K562 (cell line): ENCODE measurements around the gene PARK7. TPM values are rescaled to one million over a fixed set of nuclear protein-coding genes. Genes with fewer than 3 reads are reported as not detected.

Experiments used
- BCL6 ChIP-seq: fragments of 250-450 bp; sonication (Bioruptor Pico); IDR thresholded peaks from 2 replicates; pipeline ENCODE4 v1.4.0; 2020
- BHLHE40 ChIP-seq: IDR thresholded peaks from 2 replicates; pipeline ENCODE4 v1.6.1; 2011; ENCODE audit warnings: low read length, improper control_type of control experiment
- CBX5 ChIP-seq: IDR thresholded peaks from 2 replicates; pipeline ENCODE4 v1.6.1; 2014; ENCODE audit warnings: low read depth, borderline replicate concordance
- CHCHD3 ChIP-seq: fragments of 250-450 bp; sonication (Bioruptor Pico); IDR thresholded peaks from 2 replicates; pipeline ENCODE4 v2.1.2; 2022; ENCODE audit warnings: mild to moderate bottlenecking
- CHD2 ChIP-seq: IDR thresholded peaks from 2 replicates; pipeline ENCODE4 v1.6.1; 2011; ENCODE audit warnings: low read depth, low read length
- DIDO1 ChIP-seq: fragments of 450-650 bp; IDR thresholded peaks from 2 replicates; pipeline ENCODE4 v1.6.1; 2016; ENCODE audit warnings: low read depth, missing biosample characterization, missing genetic modification characterization
- GABPB1 ChIP-seq: sonication (generic); formaldehyde crosslinking; IDR thresholded peaks from 2 replicates; pipeline ENCODE4 v1.8.0; 2022; ENCODE audit warnings: mild to moderate bottlenecking, missing genetic modification reagents
- HNRNPH1 ChIP-seq: fragments of 200-400 bp; formaldehyde crosslinking; optimal IDR thresholded peaks from 2 replicates; pipeline ENCODE3; 2017; ENCODE audit warnings: low read depth, mild to moderate bottlenecking, low read length, moderate library complexity
- JUN ChIP-seq, 2 experiments: sonication (generic) in 1 of 2; formaldehyde crosslinking in 1 of 2; IDR thresholded peaks; 2 replicates each; pipeline versions ENCODE4 v1.6.1 to v1.8.0; 2012 to 2022; ENCODE audit warnings: borderline replicate concordance in 2 of 2, mild to moderate bottlenecking in 2 of 2, improper control_type of control experiment in 1 of 2, low read depth in 1 of 2, low read length in 1 of 2, missing genetic modification reagents in 1 of 2
- NCOR1 ChIP-seq: fragments of 450-650 bp; IDR thresholded peaks from 2 replicates; pipeline ENCODE4 v1.6.1; 2016; ENCODE audit warnings: mild to moderate bottlenecking, moderate library complexity
- RNF2 ChIP-seq: sonication (generic); IDR thresholded peaks from 2 replicates; pipeline ENCODE4 v1.6.1; 2016
- ZEB2 ChIP-seq: fragments of 450-650 bp; IDR thresholded peaks from 2 replicates; pipeline ENCODE4 v1.6.1; 2016
- ZNF146 ChIP-seq: IDR thresholded peaks from one replicate; pipeline ENCODE4 v1.6.1; 2018; ENCODE audit warnings: missing compliant biosample characterization; ENCODE audit not compliant: unreplicated experiment
- ZNF75A ChIP-seq: fragments of 450-650 bp; formaldehyde crosslinking; IDR thresholded peaks from 2 replicates; pipeline ENCODE4 v1.4.0; 2020; ENCODE audit warnings: mild to moderate bottlenecking
- ZZZ3 ChIP-seq: fragments of 450-650 bp; IDR thresholded peaks from 2 replicates; pipeline ENCODE4 v1.6.1; 2016; ENCODE audit warnings: antibody characterized with exemption, mild to moderate bottlenecking, moderate library complexity
- polyA plus RNA-seq, 8 experiments: library from polyadenylated mRNA; depleted of rRNA in 4 of 8; stranded (reverse) in 5 of 8; unstranded in 3 of 8; fragments of >200 nt; fragmentation: Nextera tagmentation in 2 of 8; fragmentation: Illumina TruSeq in 1 of 8; extraction: Ambion mirVana in 2 of 8; extraction: Trizol in 1 of 8; gene quantifications; 2 replicates each; pipeline versions ENCODE4 v1.2.1 to v1.2.3, GENCODE V29; 2011 to 2014; ENCODE audit warnings: inconsistent platforms in 1 of 8, missing spikeins in 1 of 8
- total RNA-seq, 7 experiments: library from RNA; depleted of rRNA in 6 of 7; stranded (reverse); fragments of >200 nt in 6 of 7; fragmentation: Illumina TruSeq in 2 of 7; extraction: Trizol in 2 of 7; gene quantifications; 2 replicates each; pipeline versions ENCODE4 v1.2.1 to v1.2.3, GENCODE V29; 2011 to 2021; ENCODE audit warnings: low replicate concordance in 1 of 7
- TF ChIP-seq, protein P1 (sequence below): fragments of 200-800 bp; sonication (Bioruptor generic); IDR thresholded peaks from 2 replicates; pipeline ENCODE4 v1.6.1; 2016; ENCODE audit warnings: missing genetic modification characterization, missing compliant biosample characterization
- TF ChIP-seq, protein P2 (sequence below), 3 experiments: fragments of 200-800 bp in 1 of 3; fragments of 250-450 bp in 1 of 3; fragments of 450-650 bp in 1 of 3; sonication (Bioruptor Pico) in 1 of 3; sonication (Bioruptor generic) in 1 of 3; formaldehyde crosslinking in 1 of 3; IDR thresholded peaks; 2 replicates each; pipeline versions ENCODE4 v1.6.1 to v1.8.0; 2016 to 2022; ENCODE audit warnings: mild to moderate bottlenecking in 2 of 3, missing genetic modification characterization in 2 of 3, missing compliant biosample characterization in 1 of 3, moderate library complexity in 1 of 3
- TF ChIP-seq, protein P3 (sequence below): sonication (generic); formaldehyde crosslinking; IDR thresholded peaks from 2 replicates; pipeline ENCODE4 v1.8.0; 2022; ENCODE audit warnings: mild to moderate bottlenecking, missing genetic modification reagents

PARK7 gene
- total and polyA plus RNA-seq, 9 of the 15 experiments (the other 6 are each of a cell fraction or from before 2014, with no cell fraction given): 374 to 1,298 (median 484) TPM

DNA sequence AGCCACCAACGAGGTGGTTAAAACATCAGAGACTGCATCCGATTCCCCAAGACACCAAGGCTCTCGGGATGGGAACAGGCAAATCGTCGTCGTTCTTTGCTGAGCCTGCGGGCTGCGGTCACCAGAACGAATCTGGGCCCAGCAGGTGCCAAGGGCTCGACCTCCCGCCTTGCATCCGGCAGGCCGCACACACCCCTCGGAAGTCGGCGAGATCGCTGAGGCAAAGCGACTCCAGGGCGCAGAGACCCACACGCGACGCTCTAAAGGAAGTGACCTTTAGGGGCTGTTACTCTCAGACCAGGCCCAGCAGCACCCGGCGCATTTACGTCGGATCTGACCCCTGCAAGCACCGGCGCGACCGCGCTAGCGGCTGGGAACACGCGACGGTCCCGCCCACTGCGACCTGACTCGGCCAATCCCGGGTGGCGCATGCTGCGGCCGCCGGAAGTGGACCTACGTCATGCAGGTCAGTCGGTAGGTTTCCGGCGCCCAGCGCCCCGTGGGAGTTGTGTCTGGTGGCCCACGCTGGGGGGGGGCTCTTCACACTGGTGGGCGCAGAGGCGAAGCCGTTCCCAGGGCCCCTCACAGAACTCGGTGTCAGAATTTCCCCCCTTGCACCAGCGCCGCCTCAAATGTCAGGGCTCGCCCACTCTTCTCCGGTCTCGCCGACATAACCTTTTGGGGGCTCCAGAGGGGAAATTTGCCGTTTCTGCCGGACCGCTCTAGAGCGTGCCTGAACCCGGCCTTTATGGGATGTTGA, 7.5 kb upstream of the PARK7 start (continued):
- TF ChIP-seq CHD2 (peak; percentile 39), HNRNPH1 (no peak), ZEB2 (0 out of 2 replicates have a peak, but pooled peaks have one; percentile 38), RNF2 (peak; percentile 84; the same call in 1 of the 2 replicates), BCL6 (CRISPR knock-in tag) (peak; percentile 34; the same call in 1 of the 2 replicates), NCOR1 (peak; percentile 17; the same call in 1 of the 2 replicates), BHLHE40 (peak; percentile 59), ZNF75A (CRISPR knock-in tag) (0 out of 2 replicates have a peak, but pooled peaks have one; percentile 51), DIDO1 (tag) (no peak; the same call in 1 of the 2 replicates), ZNF146 (CRISPR knock-in tag) (no peak), GABPB1 (CRISPR knock-in tag) (peak; percentile 96), JUN (IDR thresholded peaks at IDR 0.05; ENCODE audit: borderline replicate concordance, low read depth, low read length) (peak; percentile 54; the same call in 1 of the 2 replicates), JUN (CRISPR knock-in tag; IDR thresholded peaks at IDR 0.05; ENCODE audit: borderline replicate concordance) (no peak), CBX5 (0 out of 2 replicates have a peak, but pooled peaks have one; percentile 16), ZZZ3 (0 out of 2 replicates have a peak, but pooled peaks have one; percentile 73), CHCHD3 (CRISPR knock-in tag) (peak; percentile 52; the same call in 1 of the 2 replicates)
- TF ChIP-seq, protein P1, sequence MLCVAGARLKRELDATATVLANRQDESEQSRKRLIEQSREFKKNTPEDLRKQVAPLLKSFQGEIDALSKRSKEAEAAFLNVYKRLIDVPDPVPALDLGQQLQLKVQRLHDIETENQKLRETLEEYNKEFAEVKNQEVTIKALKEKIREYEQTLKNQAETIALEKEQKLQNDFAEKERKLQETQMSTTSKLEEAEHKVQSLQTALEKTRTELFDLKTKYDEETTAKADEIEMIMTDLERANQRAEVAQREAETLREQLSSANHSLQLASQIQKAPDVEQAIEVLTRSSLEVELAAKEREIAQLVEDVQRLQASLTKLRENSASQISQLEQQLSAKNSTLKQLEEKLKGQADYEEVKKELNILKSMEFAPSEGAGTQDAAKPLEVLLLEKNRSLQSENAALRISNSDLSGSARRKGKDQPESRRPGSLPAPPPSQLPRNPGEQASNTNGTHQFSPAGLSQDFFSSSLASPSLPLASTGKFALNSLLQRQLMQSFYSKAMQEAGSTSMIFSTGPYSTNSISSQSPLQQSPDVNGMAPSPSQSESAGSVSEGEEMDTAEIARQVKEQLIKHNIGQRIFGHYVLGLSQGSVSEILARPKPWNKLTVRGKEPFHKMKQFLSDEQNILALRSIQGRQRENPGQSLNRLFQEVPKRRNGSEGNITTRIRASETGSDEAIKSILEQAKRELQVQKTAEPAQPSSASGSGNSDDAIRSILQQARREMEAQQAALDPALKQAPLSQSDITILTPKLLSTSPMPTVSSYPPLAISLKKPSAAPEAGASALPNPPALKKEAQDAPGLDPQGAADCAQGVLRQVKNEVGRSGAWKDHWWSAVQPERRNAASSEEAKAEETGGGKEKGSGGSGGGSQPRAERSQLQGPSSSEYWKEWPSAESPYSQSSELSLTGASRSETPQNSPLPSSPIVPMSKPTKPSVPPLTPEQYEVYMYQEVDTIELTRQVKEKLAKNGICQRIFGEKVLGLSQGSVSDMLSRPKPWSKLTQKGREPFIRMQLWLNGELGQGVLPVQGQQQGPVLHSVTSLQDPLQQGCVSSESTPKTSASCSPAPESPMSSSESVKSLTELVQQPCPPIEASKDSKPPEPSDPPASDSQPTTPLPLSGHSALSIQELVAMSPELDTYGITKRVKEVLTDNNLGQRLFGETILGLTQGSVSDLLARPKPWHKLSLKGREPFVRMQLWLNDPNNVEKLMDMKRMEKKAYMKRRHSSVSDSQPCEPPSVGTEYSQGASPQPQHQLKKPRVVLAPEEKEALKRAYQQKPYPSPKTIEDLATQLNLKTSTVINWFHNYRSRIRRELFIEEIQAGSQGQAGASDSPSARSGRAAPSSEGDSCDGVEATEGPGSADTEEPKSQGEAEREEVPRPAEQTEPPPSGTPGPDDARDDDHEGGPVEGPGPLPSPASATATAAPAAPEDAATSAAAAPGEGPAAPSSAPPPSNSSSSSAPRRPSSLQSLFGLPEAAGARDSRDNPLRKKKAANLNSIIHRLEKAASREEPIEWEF (CRISPR knock-in tag): no peak
- TF ChIP-seq, protein P2, sequence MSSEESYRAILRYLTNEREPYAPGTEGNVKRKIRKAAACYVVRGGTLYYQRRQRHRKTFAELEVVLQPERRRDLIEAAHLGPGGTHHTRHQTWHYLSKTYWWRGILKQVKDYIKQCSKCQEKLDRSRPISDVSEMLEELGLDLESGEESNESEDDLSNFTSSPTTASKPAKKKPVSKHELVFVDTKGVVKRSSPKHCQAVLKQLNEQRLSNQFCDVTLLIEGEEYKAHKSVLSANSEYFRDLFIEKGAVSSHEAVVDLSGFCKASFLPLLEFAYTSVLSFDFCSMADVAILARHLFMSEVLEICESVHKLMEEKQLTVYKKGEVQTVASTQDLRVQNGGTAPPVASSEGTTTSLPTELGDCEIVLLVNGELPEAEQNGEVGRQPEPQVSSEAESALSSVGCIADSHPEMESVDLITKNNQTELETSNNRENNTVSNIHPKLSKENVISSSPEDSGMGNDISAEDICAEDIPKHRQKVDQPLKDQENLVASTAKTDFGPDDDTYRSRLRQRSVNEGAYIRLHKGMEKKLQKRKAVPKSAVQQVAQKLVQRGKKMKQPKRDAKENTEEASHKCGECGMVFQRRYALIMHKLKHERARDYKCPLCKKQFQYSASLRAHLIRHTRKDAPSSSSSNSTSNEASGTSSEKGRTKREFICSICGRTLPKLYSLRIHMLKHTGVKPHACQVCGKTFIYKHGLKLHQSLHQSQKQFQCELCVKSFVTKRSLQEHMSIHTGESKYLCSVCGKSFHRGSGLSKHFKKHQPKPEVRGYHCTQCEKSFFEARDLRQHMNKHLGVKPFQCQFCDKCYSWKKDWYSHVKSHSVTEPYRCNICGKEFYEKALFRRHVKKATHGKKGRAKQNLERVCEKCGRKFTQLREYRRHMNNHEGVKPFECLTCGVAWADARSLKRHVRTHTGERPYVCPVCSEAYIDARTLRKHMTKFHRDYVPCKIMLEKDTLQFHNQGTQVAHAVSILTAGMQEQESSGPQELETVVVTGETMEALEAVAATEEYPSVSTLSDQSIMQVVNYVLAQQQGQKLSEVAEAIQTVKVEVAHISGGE (CRISPR knock-in tag; IDR thresholded peaks at IDR 0.05): peak in 2 of 3 experiments; percentile 37 to 89; a peak in 2 of 6 replicates
- TF ChIP-seq, protein P3, sequence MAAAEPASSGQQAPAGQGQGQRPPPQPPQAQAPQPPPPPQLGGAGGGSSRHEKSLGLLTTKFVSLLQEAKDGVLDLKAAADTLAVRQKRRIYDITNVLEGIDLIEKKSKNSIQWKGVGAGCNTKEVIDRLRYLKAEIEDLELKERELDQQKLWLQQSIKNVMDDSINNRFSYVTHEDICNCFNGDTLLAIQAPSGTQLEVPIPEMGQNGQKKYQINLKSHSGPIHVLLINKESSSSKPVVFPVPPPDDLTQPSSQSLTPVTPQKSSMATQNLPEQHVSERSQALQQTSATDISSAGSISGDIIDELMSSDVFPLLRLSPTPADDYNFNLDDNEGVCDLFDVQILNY (CRISPR knock-in tag): peak; percentile 46; the same call in 1 of the 2 replicates
